Natural killer cell treated with Interleukin-12 subunit alpha and Interleukin-12 subunit beta and Interleukin-15 and Interleukin-18, amount 100 ng/mL, for 72 hours (primary cell): ENCODE data around the gene FBLN7. TPM values are rescaled to one million over a fixed set of nuclear protein-coding genes. Genes with fewer than 3 reads are reported as not detected.

Experiments used
- ATAC-seq, 2 donors: fragments of 150-1000 bp; cut with Tn5 transposase in 1 of 2; sonication (Bioruptor Pico), chemical (Tn5 transposase) in 1 of 2; 2 replicates each; pipeline ENCODE4 v1.10.0; 2021
- DNase-seq: peaks from one replicate; pipeline ENCODE4 v3.0.0; 2022; ENCODE audit warnings: low spot score
- H3K27ac Mint-ChIP-seq, 2 donors: 1 replicate in 1 of 2; 2 replicates in 1 of 2; pipeline ENCODE4 v1.8.0; 2022; ENCODE audit warnings: mixed read lengths in 2 of 2, mild to moderate bottlenecking in 1 of 2, moderate library complexity in 1 of 2
- H3K27me3 Mint-ChIP-seq, 2 donors: 1 replicate in 1 of 2; 2 replicates in 1 of 2; pipeline ENCODE4 v1.8.0; 2022; ENCODE audit warnings: mixed read lengths in 2 of 2
- H3K36me3 Mint-ChIP-seq: one replicate; pipeline ENCODE4 v1.8.0; 2022; ENCODE audit warnings: mixed read lengths
- H3K4me1 Mint-ChIP-seq, 2 donors: 1 replicate in 1 of 2; 2 replicates in 1 of 2; pipeline ENCODE4 v1.8.0; 2022; ENCODE audit warnings: low read depth in 2 of 2, mixed read lengths in 2 of 2, mild to moderate bottlenecking in 1 of 2
- H3K4me3 Mint-ChIP-seq: one replicate; pipeline ENCODE4 v1.8.0; 2022; ENCODE audit warnings: mixed read lengths
- H3K9me3 Mint-ChIP-seq: 2 replicates; pipeline ENCODE4 v1.8.0; 2022; ENCODE audit warnings: mixed read lengths
- total RNA-seq, 2 donors: library from RNA; stranded (reverse); gene quantifications; one replicate each; pipeline ENCODE4 v1.2.3, GENCODE V29; 2022

Gene FBLN7
- total RNA-seq, 2 donors from 2014 or later = 0.38 to 0.61 TPM

- ATAC-seq (no peak), DNase-seq (no peak)
- Mint-ChIP-seq H3K36me3 (no peaks in the 10 kb centered on the region), H3K4me1 (peaks cover 13 to 23% of the 10 kb centered on the region in 2 donors), H3K27ac (no peak overlapping the region), H3K27me3 (peaks cover 12 to 15% of the 10 kb centered on the region in 2 donors), H3K4me3 (no peak overlapping the region), H3K9me3 (no peaks in the 10 kb centered on the region)
Measured at GRCh38 chr2:112170495-112170894, 32.3 kb downstream of the FBLN7 start.

GRCh38 chr2:112173646-112174319 is 35.6 kb downstream of the FBLN7 start:
- no peak overlapping the region for H3K27ac Mint-ChIP-seq
- ATAC-seq (no peak), DNase-seq (no peak)
- H3K36me3 Mint-ChIP-seq = no peaks in the 10 kb centered on the region
- H3K4me3 Mint-ChIP-seq = no peak overlapping the region
- no peaks in the 10 kb centered on the region for H3K9me3 Mint-ChIP-seq
- H3K4me1 Mint-ChIP-seq = peaks cover 1 to 9% of the 10 kb centered on the region in 2 donors
- peaks cover 20 to 31% of the 10 kb centered on the region in 2 donors for H3K27me3 Mint-ChIP-seq

GRCh38 chr2:112174383-112174782 is 36.2 kb downstream of the FBLN7 start:
- Mint-ChIP-seq H3K36me3 (no peaks in the 10 kb centered on the region), H3K27ac (no peak overlapping the region), H3K4me3 (no peak overlapping the region), H3K4me1 (peaks cover 0 to 4% of the 10 kb centered on the region in 2 donors), H3K27me3 (peaks cover 26 to 37% of the 10 kb centered on the region in 2 donors), H3K9me3 (no peaks in the 10 kb centered on the region)
- DNase-seq (no peak), ATAC-seq (no peak)

- Mint-ChIP-seq H3K9me3 (no peaks in the 10 kb centered on the region), H3K27me3 (peaks cover 29 to 43% of the 10 kb centered on the region in 2 donors), H3K4me3 (no peak overlapping the region), H3K4me1 (no peaks in the 10 kb centered on the region), H3K27ac (no peak overlapping the region), H3K36me3 (no peaks in the 10 kb centered on the region)
- ATAC-seq (no peak), DNase-seq (no peak)
Measured at GRCh38 chr2:112175333-112175732, 37.1 kb downstream of the FBLN7 start.

- no peak for DNase-seq
- Mint-ChIP-seq H3K27me3 (peaks cover 27 to 38% of the 10 kb centered on the region in 2 donors), H3K4me3 (no peak overlapping the region), H3K27ac (no peak overlapping the region), H3K36me3 (no peaks in the 10 kb centered on the region), H3K9me3 (no peaks in the 10 kb centered on the region), H3K4me1 (no peaks in the 10 kb centered on the region)
- no peak for ATAC-seq
Measured at GRCh38 chr2:112175958-112176573, 37.9 kb downstream of the FBLN7 start.

- no peak for DNase-seq
- H3K4me3 Mint-ChIP-seq = no peak overlapping the region
Measured at GRCh38 chr2:112181571-112182290, 43.5 kb downstream of the FBLN7 start.

DNA sequence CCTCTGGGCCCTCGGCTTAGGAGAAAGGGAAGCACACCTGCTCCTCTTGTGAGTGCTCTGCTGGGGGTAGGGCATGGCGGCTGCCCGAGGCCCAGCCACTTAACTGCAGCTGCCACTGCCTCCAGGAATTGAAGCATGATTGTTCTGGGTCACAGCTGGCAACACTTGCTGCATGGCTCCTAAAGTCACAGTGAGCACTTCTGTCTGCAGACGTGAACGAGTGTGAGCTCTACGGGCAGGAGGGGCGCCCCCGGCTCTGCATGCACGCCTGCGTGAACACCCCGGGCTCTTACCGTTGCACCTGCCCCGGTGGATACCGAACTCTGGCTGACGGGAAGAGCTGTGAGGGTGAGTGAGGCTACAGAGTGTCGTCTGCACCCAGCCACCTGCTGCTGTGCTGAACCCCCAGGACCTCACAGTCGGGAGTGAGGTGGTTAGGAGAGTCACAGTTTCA is 44.4 kb downstream of the FBLN7 start:
- no peaks in the 10 kb centered on the region for H3K9me3 Mint-ChIP-seq
- no peak overlapping the region for H3K27ac Mint-ChIP-seq
- H3K4me1 Mint-ChIP-seq = peaks cover 3% of the 10 kb centered on the region in 2 donors
- no peak overlapping the region for H3K4me3 Mint-ChIP-seq
- no peak for ATAC-seq
- H3K36me3 Mint-ChIP-seq = no peaks in the 10 kb centered on the region
- peaks cover 21 to 25% of the 10 kb centered on the region in 2 donors for H3K27me3 Mint-ChIP-seq
- DNase-seq = no peak

More at GRCh38 chr2:112181571-112182290, 43.5 kb downstream of the FBLN7 start:
- Mint-ChIP-seq H3K9me3 (no peaks in the 10 kb centered on the region), H3K36me3 (no peaks in the 10 kb centered on the region), H3K27me3 (peaks cover 26 to 29% of the 10 kb centered on the region in 2 donors), H3K4me1 (no peaks in the 10 kb centered on the region), H3K27ac (no peak overlapping the region)
- peak; percentile 43 to 57 for ATAC-seq

GRCh38 chr2:112183327-112184025 is 45.3 kb downstream of the FBLN7 start:
- no peak for ATAC-seq
- no peak for DNase-seq
- Mint-ChIP-seq H3K4me3 (no peak overlapping the region), H3K4me1 (peaks cover 11 to 12% of the 10 kb centered on the region in 2 donors), H3K36me3 (no peaks in the 10 kb centered on the region), H3K27ac (no peak overlapping the region), H3K27me3 (peaks cover 16 to 20% of the 10 kb centered on the region in 2 donors), H3K9me3 (no peaks in the 10 kb centered on the region)

GRCh38 chr2:112184121-112184520 is 45.9 kb downstream of the FBLN7 start:
- H3K27ac Mint-ChIP-seq = no peak overlapping the region
- peaks cover 9 to 14% of the 10 kb centered on the region in 2 donors for H3K27me3 Mint-ChIP-seq
- no peak for DNase-seq
- H3K36me3 Mint-ChIP-seq = no peaks in the 10 kb centered on the region
- peaks cover 11 to 15% of the 10 kb centered on the region in 2 donors for H3K4me1 Mint-ChIP-seq
- H3K4me3 Mint-ChIP-seq = no peak overlapping the region
- no peak for ATAC-seq
- H3K9me3 Mint-ChIP-seq = no peaks in the 10 kb centered on the region

DNA sequence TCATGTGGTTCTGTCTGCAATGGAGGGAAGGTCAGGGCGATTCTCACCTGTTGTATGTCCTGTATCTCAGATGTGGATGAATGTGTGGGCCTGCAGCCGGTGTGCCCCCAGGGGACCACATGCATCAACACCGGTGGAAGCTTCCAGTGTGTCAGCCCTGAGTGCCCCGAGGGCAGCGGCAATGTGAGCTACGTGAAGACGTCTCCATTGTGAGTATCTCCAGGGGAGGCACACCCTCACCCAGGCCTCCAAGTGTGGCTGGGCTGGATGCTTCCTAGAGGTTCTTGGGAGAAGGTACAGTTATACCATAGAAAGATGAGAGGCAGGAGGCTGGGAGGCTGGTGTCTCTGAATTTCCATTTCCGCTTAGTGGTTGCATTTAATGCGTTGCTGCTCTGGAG is 46.9 kb downstream of the FBLN7 start:
- H3K27ac Mint-ChIP-seq = no peak overlapping the region
- ATAC-seq (no peak), DNase-seq (no peak)
- no peaks in the 10 kb centered on the region for H3K9me3 Mint-ChIP-seq
- H3K27me3 Mint-ChIP-seq = peaks cover 0 to 6% of the 10 kb centered on the region in 2 donors
- no peak overlapping the region for H3K4me3 Mint-ChIP-seq
- no peaks in the 10 kb centered on the region for H3K36me3 Mint-ChIP-seq
- H3K4me1 Mint-ChIP-seq = peaks cover 11 to 15% of the 10 kb centered on the region in 2 donors

GRCh38 chr2:112187046-112187715 is 49.0 kb downstream of the FBLN7 start:
- Mint-ChIP-seq H3K9me3 (no peaks in the 10 kb centered on the region), H3K27ac (peak overlapping the region; percentile 55 to 83), H3K27me3 (no peaks in the 10 kb centered on the region), H3K4me1 (peaks cover 11 to 15% of the 10 kb centered on the region in 2 donors), H3K4me3 (no peak overlapping the region), H3K36me3 (no peaks in the 10 kb centered on the region)
- ATAC-seq (no peak), DNase-seq (no peak)

DNA sequence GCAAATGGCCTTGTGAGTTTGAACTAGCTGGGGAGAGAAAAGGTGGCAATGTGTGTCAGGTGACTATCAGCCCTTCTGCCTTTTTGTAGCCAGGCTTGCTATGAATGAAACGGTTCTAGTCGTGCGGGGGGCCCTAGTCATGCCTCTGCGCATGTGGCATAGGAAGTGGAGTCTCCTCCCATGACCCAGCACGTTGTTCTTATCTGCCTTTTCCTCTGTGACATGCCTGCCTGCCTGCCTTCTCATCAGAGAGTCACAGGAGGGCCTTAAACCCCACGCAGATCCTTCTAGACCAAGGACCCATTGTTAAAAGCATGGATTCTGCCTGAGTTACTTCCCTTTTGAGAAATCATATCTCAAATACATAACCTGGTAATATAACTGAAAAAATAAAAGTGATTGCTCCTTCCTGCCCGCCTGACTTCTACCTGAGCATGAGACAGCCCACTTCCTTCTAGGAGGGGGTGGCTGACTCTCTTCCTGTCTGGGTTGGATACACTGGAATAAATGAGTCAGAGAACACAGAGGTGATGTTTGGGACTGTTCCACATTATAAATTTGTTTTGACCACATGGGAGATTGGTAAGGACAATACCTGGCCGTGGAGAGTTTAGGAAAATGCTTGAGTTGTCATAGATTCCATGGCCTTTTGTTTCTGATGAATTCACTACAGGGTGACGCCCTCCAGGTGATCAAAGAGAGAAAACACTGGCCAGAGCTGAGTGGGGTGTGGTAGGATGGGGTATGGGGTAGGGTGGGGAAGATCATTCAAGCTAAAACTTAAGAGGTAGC is 49.8 kb downstream of the FBLN7 start:
- peaks cover 11 to 15% of the 10 kb centered on the region in 2 donors for H3K4me1 Mint-ChIP-seq
- ATAC-seq = peak; percentile 46 to 71

More for the DNA sequence above, 49.8 kb downstream of the FBLN7 start:
- no peaks in the 10 kb centered on the region for H3K36me3 Mint-ChIP-seq
- H3K4me3 Mint-ChIP-seq = peak overlapping the region; percentile 12
- no peaks in the 10 kb centered on the region for H3K9me3 Mint-ChIP-seq
- no peaks in the 10 kb centered on the region for H3K27me3 Mint-ChIP-seq
- DNase-seq = no peak
- peak overlapping the region; percentile 55 to 83 for H3K27ac Mint-ChIP-seq
